ENCODE data around the gene CUX1.

Gene CUX1

GRCh38 chr7:101879565-101879964 is 62.1 kb downstream of the CUX1 start:
- ChIA-PET CTCF (interaction anchor here (0.7 kb wide), 1 partner anchor 190 kb away, joined by 3 read pairs; no protein-coding TSS in a partner anchor), POLR2A (no interaction called here)
- TF ChIP-seq GLIS2 (tag by site-specific recombination; IDR thresholded peaks at IDR 0.05) (peak; percentile 67), ZBTB20 (tag by site-specific recombination; IDR thresholded peaks at IDR 0.05) (no peak), ZIC2 (tag by site-specific recombination; IDR thresholded peaks at IDR 0.05) (peak; percentile 56)
- Histone ChIP-seq H3K27ac (ENCODE audit: extremely low read depth, low read depth, low read length) (no peak overlapping the region), H3K4me3 (ENCODE audit: low read depth, low read length) (no peak overlapping the region), H3K4me1 (ENCODE audit: control insufficient read depth, insufficient read depth, low read length) (peaks cover 23% of the 10 kb centered on the region), H3K36me3 (ENCODE audit: control insufficient read depth in 2 of 2, insufficient read depth in 1 of 2, low read length in 2 of 2) (no peaks in the 10 kb centered on the region), H3K9me3 (ENCODE audit: control insufficient read depth, insufficient read depth, low read depth, low read length) (no peaks in the 10 kb centered on the region)

GRCh38 chr7:101880282-101881054 is 63.0 kb downstream of the CUX1 start:
- ChIA-PET POLR2A (no interaction called here), CTCF (interaction anchor here (0.7 to 0.8 kb wide), 4 partner anchors 10 to 61 kb away, joined by 3 to 4 read pairs (median 4); no protein-coding TSS in a partner anchor)
- H3K9me3 ChIP-seq (ENCODE audit: control insufficient read depth, insufficient read depth, low read depth, low read length), result no peaks in the 10 kb centered on the region
- no peak overlapping the region for H3K4me3 ChIP-seq (ENCODE audit: low read depth, low read length)
- no peak for TF ChIP-seq ZBTB17 (tag by site-specific recombination; IDR thresholded peaks at IDR 0.05)
- TF ChIP-seq ZNF184 (tag by site-specific recombination; IDR thresholded peaks at IDR 0.05), result 0 out of 2 replicates have a peak, but pooled peaks have one; percentile 10
- peak; percentile 57; the same call in 1 of the 2 replicates for TF ChIP-seq ZNF18 (tag by site-specific recombination; IDR thresholded peaks at IDR 0.05)
- TF ChIP-seq ZNF10 (tag by site-specific recombination; IDR thresholded peaks at IDR 0.05), result no peak
- TF ChIP-seq PRDM6 (tag by site-specific recombination; IDR thresholded peaks at IDR 0.05), result 0 out of 2 replicates have a peak, but pooled peaks have one; percentile 6
- TF ChIP-seq ZNF292 (tag by site-specific recombination; IDR thresholded peaks at IDR 0.05; ENCODE audit: borderline replicate concordance, low read depth), result no peak
- 0 out of 2 replicates have a peak, but pooled peaks have one; percentile 23 for TF ChIP-seq GLIS2 (tag by site-specific recombination; IDR thresholded peaks at IDR 0.05)
- TF ChIP-seq ZNF341 (tag by site-specific recombination; IDR thresholded peaks at IDR 0.05; ENCODE audit: low read depth), result no peak
- no peak for TF ChIP-seq ZNF202 (tag by site-specific recombination; IDR thresholded peaks at IDR 0.05; ENCODE audit: borderline replicate concordance)
- no peak for TF ChIP-seq IKZF3 (tag by site-specific recombination; IDR thresholded peaks at IDR 0.05)
- H3K4me1 ChIP-seq (ENCODE audit: control insufficient read depth, insufficient read depth, low read length), result peaks cover 30% of the 10 kb centered on the region
- no peak overlapping the region for H3K27ac ChIP-seq (ENCODE audit: extremely low read depth, low read depth, low read length)
- no peaks in the 10 kb centered on the region for H3K36me3 ChIP-seq (ENCODE audit: control insufficient read depth in 2 of 2, insufficient read depth in 1 of 2, low read length in 2 of 2)

GRCh38 chr7:101882005-101882421 is 64.6 kb downstream of the CUX1 start:
- Histone ChIP-seq H3K9me3 (ENCODE audit: control insufficient read depth, insufficient read depth, low read depth, low read length) (no peaks in the 10 kb centered on the region), H3K27ac (ENCODE audit: extremely low read depth, low read depth, low read length) (no peak overlapping the region)
- POLR2A ChIA-PET, result no interaction called here

More at GRCh38 chr7:101882005-101882421, 64.6 kb downstream of the CUX1 start:
- TF ChIP-seq, protein P1, sequence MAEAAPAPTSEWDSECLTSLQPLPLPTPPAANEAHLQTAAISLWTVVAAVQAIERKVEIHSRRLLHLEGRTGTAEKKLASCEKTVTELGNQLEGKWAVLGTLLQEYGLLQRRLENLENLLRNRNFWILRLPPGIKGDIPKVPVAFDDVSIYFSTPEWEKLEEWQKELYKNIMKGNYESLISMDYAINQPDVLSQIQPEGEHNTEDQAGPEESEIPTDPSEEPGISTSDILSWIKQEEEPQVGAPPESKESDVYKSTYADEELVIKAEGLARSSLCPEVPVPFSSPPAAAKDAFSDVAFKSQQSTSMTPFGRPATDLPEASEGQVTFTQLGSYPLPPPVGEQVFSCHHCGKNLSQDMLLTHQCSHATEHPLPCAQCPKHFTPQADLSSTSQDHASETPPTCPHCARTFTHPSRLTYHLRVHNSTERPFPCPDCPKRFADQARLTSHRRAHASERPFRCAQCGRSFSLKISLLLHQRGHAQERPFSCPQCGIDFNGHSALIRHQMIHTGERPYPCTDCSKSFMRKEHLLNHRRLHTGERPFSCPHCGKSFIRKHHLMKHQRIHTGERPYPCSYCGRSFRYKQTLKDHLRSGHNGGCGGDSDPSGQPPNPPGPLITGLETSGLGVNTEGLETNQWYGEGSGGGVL (tag by site-specific recombination; IDR thresholded peaks at IDR 0.05), result 0 out of 2 replicates have a peak, but pooled peaks have one; percentile 23
- TF ChIP-seq ZNF18 (tag by site-specific recombination; IDR thresholded peaks at IDR 0.05) (peak; percentile 98), ZNF121 (tag by site-specific recombination; IDR thresholded peaks at IDR 0.05) (peak; percentile 93), ZBTB1 (tag by site-specific recombination; IDR thresholded peaks at IDR 0.05) (no peak), WT1 (tag by site-specific recombination; IDR thresholded peaks at IDR 0.05) (peak; percentile 73)
- H3K4me1 ChIP-seq (ENCODE audit: control insufficient read depth, insufficient read depth, low read length), result peaks cover 30% of the 10 kb centered on the region
- H3K36me3 ChIP-seq (ENCODE audit: control insufficient read depth in 2 of 2, insufficient read depth in 1 of 2, low read length in 2 of 2), result no peaks in the 10 kb centered on the region
- CTCF ChIA-PET, result interaction anchor here (0.6 kb wide), 1 partner anchor 39 kb away, joined by 3 read pairs; no protein-coding TSS in a partner anchor
- no peak overlapping the region for H3K4me3 ChIP-seq (ENCODE audit: low read depth, low read length)
